ENCODE data around the gene SCN5A.

GRCh38 chr3:38538773-38539353, 110.6 kb downstream of the SCN5A start:
- TF ChIP-seq MXI1 (conservative IDR thresholded peaks at IDR 0.05; ENCODE audit: poor library complexity, severe bottlenecking) (no peak), CTCF (IDR thresholded peaks at IDR 0.05; ENCODE audit: poor library complexity, severe bottlenecking) (no peak), REST (IDR thresholded peaks at IDR 0.05; ENCODE audit: borderline replicate concordance) (no peak), EZH2 (IDR thresholded peaks at IDR 0.05; ENCODE audit: borderline replicate concordance, insufficient read depth, low read length, poor library complexity, severe bottlenecking) (no peak), TAF1 (IDR thresholded peaks at IDR 0.05; ENCODE audit: low read depth) (no peak)

Data from neural cell (in vitro differentiated cells).